HG03460 (cell line): ENCODE data around the gene CDC73.

ENCODE experiments used
- ATAC-seq: cut with Tn5 transposase; IDR thresholded peaks from one replicate; pipeline ENCODE4 v1.9.1; 2021; ENCODE audit not compliant: unreplicated experiment

CDC73 gene

DNA sequence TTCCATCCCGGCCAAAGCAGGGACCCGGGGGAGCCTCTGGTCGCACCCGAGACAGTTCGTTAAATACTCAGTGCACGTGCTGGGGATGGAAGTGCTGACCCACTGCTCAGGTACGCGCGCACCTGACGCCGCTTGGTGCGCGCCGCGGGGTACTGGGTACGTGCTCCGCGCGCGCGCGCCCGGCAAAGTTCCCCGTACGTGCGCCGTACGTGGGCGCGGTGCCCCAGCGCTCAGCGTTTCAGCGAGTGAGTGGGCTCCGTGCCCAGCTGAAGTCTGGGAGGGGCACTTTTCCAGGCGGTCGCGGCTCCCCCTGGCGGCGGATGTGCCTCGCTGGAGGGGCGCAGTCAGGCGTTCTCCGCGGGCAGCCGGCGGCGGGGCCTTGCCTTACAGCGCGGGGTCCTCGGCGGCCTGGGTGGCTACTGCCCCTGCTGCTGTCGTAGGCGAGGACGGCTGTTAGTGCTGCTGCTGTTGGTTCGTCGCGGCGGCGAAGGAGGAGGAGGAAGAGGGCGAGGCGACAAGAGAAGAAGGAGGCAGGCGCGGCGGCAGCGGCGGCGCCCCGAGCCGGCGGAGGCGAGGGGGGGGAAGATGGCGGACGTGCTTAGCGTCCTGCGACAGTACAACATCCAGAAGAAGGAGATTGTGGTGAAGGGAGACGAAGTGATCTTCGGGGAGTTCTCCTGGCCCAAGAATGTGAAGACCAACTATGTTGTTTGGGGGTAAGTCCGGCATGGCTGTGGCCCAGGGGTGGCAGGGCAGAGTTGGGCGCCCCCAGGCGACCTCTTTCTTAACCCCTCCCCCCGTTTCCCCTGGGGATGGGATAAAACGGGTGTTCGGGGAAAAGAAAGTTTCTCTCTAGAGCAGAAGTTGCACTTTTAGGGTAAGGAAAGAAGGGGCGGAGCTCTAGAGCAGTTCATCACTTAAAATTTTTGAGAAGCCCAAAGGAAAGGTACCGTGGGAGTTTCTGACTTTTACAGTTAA, at the start of gene CDC73:
Gene CDC73 (plus strand): TSS at position 416 of the 978 bp plus-strand sequence. CDS start 170 bp downstream, at position 586.
- ATAC-seq = peak; percentile 91

DNA sequence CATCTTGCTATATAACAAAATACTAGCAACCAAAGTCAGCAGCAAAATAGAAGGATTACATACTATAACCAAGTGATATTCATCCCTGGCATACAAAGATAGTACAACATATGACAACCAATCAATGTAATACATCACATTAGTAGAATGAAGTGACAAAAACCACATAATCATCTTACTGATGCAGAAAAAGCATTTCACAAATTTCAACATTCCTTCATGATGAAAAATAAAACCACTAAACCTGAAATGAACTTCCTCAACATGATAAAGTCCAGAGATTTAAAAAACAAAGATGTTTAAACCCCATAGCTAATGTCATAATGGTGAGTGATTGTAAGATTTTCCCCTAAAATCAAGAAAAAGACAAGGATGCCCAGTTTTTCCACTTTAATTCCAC, 43.8 kb upstream of the CDC73 start:
- ATAC-seq = no peak

DNA sequence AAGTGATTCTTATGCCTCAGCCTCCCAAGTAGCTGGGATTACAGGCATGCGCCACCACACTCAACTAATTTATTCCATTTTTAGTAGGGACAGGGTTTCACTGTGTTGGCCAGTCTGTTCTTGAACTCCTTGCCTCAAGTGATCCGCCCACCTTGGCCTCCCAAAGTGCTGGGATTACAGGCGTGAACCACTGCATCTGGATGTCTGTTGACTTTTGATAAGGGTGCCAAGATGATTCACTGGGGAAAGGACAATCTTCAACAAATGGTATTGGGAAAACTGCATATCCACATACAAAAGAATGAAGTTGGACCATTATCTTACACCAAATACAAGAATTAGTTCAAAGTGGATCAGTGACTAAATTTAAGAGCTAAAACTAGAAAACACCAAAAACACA, 42.6 kb upstream of the CDC73 start:
- no peak for ATAC-seq

DNA sequence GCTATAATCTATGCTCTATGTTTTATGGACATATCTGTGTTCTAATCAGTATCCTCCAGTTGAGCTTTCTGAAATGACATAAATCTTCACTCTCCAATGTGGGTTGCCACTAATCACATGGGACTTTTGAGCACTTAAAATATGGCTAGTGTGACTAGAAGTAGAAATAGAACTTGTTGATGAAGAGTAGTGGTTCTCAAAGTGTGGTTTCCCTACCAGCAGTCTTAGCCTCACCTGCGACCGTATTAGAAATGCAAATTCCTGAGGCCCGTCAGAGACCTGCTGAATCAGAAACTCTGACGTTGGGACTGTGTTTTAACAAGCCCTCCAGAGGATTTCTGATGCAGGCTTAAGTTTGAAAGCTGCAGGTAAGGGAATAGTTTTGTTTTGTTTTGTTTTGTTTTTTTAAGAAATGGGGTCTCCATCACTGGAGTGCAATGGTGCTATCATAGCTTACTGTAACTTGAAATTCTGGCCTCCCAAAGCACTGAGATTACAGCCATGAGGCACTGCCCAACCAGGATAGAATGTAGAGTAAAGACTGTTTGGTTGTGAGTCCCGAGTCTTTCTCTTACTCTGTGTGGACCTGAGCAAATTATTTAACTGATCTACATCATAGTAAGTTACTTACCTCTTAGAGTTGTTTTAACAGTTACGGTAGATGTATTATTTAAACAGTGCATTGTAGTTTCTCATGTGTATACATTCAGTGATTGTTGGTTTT, 38.3 kb upstream of the CDC73 start:
- ATAC-seq = peak; percentile 94

DNA sequence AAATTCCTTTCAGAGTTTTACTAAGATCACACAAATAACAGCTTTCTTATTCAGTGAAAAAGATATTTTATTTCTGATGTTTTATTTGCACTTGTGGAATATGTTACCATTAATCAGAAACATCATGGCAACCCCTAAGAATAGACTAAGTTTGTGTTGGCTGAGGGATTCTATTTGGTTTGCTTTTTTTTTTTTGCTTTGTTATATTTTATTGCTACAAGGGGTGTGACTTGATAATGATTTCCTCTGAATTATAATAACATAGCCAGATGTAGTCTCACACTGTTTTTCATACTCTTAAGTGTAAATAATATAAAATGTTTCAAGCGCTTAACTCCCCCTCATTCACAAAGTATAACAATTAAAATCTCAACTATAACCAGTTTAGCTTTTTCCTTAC, 36.6 kb upstream of the CDC73 start:
- ATAC-seq = no peak

DNA sequence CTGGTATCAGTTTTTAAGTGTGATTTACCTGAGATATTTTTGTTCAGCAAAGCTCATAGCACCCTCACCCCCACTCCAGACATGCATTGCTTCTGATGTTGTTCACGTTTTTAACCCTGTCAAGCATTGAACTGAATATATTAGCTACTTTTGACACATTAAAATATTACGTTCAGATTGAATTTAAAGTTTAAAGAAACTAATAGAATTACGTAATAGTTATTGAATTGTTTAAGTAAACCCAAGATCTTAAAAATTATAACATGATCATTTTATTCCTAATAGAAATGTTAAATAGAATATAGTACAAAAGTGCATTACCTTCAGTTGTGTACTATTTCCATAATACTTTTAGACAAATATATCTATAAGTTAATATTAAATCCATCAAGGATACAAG, 35.5 kb upstream of the CDC73 start:
- no peak for ATAC-seq

DNA sequence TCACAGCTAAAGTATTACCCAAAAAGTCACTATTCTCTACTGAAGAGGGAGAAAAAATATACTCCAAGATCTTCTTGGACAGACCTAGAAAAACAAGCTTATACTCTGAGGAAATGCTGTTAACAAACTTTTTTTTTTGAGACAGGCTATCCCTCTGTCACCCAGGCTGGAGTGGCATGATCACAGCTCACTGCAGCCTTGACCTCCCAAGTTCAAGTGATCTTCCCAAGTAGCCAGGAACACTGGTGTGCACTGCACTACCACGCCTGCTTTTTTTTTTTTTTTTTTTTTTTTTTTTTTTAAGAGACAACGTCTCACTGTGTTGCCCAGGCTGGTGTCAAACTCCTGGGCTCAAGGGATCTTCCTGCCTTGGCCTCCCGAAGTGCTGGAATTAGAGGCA, 33.9 kb upstream of the CDC73 start:
- ATAC-seq = no peak

DNA sequence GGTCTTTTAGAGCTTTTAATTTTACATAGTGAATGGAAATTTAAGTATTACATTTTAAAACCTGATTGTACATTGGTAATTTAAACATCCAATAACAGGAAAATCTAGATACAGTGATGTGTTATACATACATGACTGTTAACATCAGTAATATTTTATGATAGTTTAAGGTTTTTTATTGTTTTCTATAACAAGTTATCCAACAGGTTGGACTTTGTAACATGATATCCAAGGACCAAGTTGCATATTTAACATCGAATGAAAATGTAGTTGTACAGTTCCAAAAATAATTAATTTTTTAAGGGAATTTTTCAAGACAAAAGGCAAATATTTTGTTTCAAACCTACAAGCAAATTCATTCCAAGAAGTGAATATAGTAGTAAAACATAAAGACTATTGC, 31.0 kb upstream of the CDC73 start:
- ATAC-seq = no peak

DNA sequence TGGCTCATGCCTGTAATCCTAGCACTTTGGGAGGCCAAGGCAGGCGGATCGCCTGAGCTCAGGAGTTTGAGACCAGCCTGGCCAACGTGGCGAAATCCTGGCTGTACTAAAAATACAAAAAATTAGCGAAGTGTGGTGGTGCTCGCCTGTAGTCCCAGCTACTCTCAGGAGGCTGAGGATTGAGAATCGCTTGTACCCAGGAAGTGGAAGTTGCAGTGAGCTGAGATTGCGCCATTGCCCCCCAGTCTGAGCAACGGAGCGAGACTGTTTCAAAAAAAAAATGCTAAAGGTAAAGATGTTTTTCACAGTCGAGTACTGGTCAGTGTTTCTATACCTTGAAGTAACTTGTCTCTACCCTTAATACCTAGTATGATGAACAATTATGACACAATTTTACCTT, 27.7 kb upstream of the CDC73 start:
- no peak for ATAC-seq

DNA sequence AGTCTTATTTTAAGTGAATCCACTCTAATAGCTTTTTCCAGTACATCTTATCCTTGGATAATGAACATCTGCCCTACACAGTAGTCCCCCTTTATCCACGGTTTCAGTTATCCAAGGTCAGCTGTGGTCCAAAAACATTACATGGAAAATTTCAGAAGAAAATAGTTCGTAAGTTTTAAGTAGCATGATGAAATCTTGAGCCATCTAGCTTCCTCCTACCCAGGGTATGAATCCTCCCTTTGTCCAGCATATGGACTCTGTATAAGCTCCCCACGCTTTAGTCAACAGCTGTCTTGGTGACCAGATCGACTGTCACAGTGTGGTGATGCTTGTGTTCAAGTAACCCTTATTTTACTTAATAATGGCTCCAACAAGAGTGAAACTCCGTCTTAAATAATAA, 19.2 kb upstream of the CDC73 start:
- no peak for ATAC-seq

DNA sequence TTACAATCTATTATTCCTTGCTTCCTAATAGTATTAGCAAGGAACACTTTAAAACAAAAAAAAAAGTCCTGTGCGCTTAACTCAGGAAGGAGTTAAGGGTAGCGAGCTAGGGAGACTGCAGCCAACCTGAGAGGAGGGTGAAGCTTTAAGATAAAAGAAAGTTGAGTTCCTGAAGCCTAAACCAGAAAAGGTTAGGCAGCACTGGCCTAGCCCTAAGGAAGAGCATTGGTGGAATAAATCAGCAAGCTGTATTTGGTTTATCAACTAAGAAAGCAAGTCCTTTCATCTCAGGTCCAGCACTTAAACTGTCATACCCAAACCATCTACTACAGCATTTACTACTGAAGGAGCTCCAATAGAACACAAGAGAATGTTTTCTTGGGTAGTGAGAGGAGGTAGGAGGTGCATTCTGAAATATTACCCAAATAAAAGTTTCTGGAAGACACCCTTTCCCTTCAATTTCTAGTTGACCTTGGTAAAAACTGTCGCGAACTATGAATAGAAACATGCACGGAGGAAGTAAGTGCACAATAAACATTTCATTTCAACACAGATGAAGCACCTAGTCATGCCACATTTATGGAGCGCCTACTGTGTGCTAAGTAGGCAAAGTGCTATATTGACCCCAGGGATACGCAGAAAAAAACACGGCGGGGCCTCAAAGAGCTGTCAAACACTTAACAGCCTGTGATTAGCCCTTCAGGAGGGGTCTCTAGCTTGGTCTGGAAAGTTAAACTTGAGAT, 17.9 kb upstream of the CDC73 start:
- ATAC-seq = no peak

DNA sequence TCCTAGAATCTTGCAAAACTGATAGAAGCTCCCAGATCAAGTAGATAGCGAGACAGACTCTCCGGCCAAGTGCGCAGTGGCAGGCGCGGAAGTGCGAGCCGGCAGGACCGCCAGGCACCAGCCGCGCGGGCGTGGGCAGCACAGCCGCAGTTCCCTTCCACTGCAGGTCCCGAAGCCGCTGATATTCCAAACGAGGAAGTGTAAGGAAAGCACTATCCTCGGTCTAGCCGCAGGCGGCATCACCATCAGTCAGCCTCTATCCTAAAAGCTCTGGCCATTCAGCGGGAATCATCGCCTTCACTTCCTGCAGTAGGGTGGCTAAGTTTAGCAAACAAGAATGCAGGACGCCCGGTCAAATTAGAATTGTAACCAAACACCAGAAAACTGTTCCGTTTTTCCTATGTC, 17.3 kb upstream of the CDC73 start:
- ATAC-seq = peak; percentile 39

DNA sequence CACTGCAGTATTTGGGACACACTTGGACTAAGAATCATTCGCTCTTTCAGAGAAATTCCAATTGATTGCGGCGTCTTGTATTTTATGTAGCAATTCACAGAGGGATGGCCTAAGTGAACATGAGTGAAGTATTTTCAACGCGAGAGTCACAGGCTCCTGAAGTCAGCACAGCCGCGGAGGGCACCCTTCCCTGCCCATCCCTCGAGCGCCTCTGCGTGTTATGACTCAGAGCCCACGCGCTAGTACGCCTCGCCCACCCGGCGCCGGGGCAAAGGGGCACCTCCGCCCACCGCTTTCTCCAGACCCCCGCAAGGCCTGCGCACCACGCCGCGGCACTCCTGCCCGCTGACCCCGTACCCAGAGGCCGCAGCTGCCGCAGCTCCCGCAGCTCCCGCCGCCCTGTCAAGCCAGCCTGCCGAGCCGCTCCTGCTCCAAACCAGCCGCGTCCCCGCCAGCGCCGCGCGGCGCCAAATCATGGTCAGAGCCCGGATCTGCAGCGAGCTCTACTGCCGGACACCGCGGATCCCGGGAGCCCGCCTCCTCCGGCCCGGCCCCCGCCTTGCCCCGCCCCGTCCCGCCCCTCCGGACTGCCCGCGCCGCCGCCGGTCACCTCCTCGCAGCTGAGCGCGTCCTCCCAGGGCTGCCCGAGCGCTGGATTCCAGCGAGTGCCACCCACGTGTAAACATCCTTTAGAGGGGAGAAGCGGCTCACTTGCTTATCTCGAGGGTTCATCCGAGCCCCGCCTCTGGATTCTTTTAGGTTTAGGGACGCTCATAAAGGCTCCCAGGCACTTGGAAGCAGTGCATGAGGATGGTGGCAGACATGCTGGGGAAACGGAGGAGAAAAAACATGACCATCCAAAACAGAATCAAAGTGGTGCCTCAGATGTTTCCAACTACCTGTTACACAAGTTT, 16.7 kb upstream of the CDC73 start, which contains the start of gene GLRX2:
Gene GLRX2 (minus strand): TSS at position 508 of the 914 bp plus-strand sequence. CDS start 32 bp downstream, at position 476.
- peak; percentile 94 for ATAC-seq

DNA sequence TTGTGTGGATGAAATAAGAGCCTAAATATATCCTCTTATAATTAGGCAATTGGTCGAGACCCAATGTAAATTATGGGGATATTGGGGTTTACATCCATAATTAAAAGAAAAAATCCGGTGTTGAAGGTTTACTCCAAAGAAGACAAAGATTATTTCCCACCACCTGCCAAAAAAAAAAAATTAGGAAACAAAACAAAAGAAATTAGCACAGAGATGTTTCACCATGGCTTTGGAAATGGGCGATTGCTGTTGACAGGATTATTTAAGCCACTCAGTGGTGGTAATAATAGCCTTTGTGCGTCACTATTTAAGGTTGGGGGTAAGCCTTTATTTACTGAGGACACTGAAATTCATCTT, 16.0 kb upstream of the CDC73 start:
- ATAC-seq = no peak

DNA sequence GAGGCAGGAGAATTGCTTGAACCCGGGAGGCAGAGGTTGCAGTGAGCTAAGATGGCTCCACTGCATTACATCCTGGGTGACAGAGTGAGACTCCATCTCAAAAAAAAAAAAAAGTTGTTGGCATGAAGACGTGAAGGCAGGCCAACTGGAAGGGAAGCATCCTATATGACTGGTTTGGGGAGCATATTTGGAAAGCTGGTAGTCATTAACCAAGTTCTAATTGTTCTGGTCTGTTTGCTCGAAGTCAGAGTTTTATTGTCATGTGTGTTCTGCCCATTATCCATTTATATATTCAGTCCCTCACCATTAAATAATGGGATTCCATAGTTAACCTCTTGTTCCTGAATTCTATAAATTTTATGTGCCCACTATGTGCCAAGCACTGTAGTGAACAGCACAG, 13.4 kb upstream of the CDC73 start:
- no peak for ATAC-seq

DNA sequence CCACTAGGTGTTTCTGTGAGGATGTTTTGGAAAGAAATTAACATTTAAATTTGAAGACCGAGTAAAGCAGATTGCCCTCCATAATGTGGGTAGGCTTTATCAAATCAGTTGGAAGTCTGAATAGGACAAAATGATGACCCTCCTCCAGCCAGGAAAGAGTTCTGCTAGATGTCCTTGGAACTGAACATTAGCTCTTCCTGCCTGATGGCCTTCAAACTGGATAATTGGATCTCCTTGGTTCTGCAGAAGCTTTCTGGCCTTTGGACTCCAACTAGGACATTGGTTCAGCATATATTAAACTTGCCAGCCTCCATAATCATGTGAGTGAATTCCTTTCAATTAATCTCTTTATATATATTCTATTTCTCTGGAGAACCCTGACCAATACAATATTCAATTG, 12.2 kb upstream of the CDC73 start:
- no peak for ATAC-seq

DNA sequence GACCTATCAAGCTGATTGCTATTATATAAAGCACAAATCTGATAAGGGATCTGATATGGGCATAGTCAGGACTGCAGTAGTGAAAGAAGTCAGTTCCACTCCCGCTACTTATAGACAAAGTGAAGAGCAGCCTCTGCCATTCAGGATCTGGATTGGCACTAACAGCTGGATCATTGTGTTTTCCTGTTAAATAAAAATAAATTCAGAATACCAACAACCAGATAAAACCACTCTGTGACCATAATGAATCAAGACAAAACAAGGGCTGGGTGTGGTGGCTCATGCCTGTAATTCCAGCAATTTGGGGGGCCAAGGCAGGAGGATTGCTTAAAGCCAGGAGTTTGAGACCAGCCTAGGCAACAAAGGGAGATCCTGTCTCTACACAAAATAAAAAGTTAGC, 11.6 kb upstream of the CDC73 start:
- ATAC-seq = no peak

DNA sequence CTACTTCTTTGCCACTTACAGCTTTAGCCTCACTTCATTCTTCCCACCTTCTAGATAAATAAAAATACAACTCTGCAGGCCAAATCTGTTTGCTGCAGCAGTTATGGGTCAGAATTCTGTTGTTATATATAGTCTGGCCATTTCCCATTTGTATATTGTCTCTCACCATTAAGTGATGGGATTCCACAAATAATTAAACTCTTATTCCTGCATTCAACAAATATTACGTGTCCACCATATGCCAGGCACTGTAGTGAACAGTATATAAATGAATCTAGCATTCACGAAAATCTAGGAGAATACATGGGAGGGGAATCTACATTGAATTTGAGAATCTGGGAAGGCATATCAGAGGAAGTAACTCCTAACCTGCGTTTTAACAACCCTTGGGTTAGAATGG, 11.0 kb upstream of the CDC73 start:
- ATAC-seq = no peak

DNA sequence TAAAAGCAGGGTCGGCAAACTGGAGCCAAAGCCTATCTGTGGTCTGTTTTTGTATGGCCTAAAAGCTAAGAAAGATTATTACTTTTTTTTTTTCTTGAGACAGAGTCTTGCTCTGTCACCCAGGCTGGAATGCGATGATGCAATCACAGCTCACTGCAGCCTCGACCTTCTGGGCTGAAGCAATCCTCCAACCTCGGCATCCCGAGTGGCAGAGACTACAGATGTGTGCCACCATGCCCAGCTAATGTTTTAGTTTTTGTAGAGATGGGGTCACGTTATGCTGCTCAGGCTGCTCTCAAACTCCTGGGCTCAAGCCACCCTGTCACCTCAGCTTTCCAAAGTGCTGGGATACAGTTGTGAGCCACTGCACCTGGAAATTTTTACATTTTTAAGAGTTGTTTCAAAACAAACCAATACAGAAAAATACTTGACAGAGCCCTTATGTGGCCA, 10.2 kb upstream of the CDC73 start:
- no peak for ATAC-seq

DNA sequence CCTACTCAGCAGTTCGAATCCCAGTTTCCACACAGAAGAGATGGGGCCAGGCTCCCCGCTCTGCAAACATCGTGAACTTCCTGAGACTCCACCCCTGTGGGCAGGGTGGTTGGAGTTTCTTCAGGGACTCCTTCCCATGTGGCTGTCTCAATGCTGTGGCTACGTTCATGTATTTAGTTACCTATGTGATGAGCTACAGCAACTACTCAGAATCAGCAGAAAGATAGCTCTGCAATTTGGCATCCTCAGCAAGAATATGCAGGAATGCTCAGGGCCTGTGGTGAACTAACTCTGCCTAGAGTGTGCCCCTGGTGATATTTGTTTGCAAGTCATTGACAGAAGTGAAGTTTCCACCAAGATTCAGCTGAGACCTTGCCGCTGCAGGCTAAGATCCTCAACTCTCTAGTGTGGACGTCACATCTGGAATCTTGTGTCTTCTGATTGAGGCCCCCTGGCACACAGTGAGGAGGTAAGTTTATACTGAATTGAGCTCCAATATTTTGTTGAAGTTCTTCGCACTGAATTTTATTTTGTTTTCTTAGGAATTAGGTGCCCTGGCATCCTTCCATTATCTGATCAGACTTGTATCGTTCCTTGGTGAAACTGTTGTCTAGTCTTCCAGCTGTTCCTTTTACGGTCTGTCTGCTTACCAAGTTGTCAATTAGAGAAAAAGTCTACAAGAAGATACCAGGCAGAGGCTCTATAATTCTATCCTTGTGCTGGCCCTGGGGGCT, 8.4 kb upstream of the CDC73 start:
- ATAC-seq = no peak
